Neutrophil (primary cell): ENCODE data around the gene IGSF21.

Experiments
- H3K27ac ChIP-seq: fragments of 200-600 bp; sonication (generic); 2 replicates; pipeline ENCODE4 v1.5.1; 2016; ENCODE audit warnings: mild to moderate bottlenecking, moderate library complexity
- H3K27me3 ChIP-seq: fragments of 200-600 bp; sonication (generic); 2 replicates; pipeline ENCODE4 v1.6.0; 2016; ENCODE audit warnings: mild to moderate bottlenecking
- H3K36me3 ChIP-seq: fragments of 200-600 bp; sonication (generic); 2 replicates; pipeline ENCODE4 v1.5.1; 2017
- H3K4me1 ChIP-seq, 2 experiments: fragments of 200-600 bp in 1 of 2; sonication (generic) in 1 of 2; 1 replicate in 1 of 2; 2 replicates in 1 of 2; pipeline versions ENCODE4 v1.5.1 to v1.6.1; 2013 to 2016; ENCODE audit warnings: low read depth in 1 of 2, low read length in 1 of 2, mild to moderate bottlenecking in 1 of 2, moderate library complexity in 1 of 2; ENCODE audit not compliant: control insufficient read depth in 1 of 2, insufficient read depth in 1 of 2
- H3K4me3 ChIP-seq, 2 experiments: fragments of 200-600 bp in 1 of 2; sonication (generic) in 1 of 2; 1 replicate in 1 of 2; 2 replicates in 1 of 2; pipeline ENCODE4 v1.5.1; 2013 to 2016; ENCODE audit warnings: low read depth in 1 of 2, low read length in 1 of 2, mild to moderate bottlenecking in 1 of 2, moderate library complexity in 1 of 2
- H3K9me3 ChIP-seq: fragments of 200-600 bp; sonication (generic); 2 replicates; pipeline ENCODE4 v1.5.1; 2016
- TF ChIP-seq, protein P1 (sequence below): fragments of 200-600 bp; sonication (generic); IDR thresholded peaks from 2 replicates; pipeline ENCODE4 v1.5.1; 2016; ENCODE audit warnings: antibody characterized with exemption

IGSF21 gene

DNA sequence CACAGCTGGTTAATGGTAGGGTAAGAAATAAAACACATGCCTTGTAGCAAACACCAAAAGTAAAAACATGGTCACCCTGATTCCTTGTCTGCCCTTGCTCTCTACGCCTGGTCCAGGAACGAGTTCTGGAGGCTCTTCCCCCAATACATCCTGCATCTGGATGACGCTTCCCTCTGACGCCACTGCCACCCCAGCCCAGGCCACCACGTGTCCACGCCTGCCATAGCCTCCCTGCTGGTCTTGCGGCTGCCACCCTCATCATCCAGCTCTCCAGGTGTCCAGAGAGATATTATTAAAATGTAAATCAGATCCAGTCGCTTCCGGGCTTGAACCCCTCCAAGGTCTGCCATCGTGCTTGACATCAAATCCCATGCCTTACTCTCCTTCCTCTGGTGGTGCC, 39.3 kb downstream of the IGSF21 start:
- no peak overlapping the region for H3K27ac ChIP-seq
- H3K36me3 ChIP-seq: no peaks in the 10 kb centered on the region
- no peaks in the 10 kb centered on the region for H3K27me3 ChIP-seq
- no peaks in the 10 kb centered on the region for H3K4me1 ChIP-seq
- no peak overlapping the region for H3K4me3 ChIP-seq
- TF ChIP-seq, protein P1, sequence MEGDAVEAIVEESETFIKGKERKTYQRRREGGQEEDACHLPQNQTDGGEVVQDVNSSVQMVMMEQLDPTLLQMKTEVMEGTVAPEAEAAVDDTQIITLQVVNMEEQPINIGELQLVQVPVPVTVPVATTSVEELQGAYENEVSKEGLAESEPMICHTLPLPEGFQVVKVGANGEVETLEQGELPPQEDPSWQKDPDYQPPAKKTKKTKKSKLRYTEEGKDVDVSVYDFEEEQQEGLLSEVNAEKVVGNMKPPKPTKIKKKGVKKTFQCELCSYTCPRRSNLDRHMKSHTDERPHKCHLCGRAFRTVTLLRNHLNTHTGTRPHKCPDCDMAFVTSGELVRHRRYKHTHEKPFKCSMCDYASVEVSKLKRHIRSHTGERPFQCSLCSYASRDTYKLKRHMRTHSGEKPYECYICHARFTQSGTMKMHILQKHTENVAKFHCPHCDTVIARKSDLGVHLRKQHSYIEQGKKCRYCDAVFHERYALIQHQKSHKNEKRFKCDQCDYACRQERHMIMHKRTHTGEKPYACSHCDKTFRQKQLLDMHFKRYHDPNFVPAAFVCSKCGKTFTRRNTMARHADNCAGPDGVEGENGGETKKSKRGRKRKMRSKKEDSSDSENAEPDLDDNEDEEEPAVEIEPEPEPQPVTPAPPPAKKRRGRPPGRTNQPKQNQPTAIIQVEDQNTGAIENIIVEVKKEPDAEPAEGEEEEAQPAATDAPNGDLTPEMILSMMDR: no peak
- H3K9me3 ChIP-seq: no peaks in the 10 kb centered on the region

- TF ChIP-seq, protein P1: no peak
- Histone ChIP-seq H3K27me3 (no peaks in the 10 kb centered on the region), H3K36me3 (no peaks in the 10 kb centered on the region), H3K27ac (no peak overlapping the region), H3K4me3 (no peak overlapping the region), H3K4me1 (no peaks in the 10 kb centered on the region), H3K9me3 (no peaks in the 10 kb centered on the region)
These were observed 40.1 kb downstream of the IGSF21 start for GRCh38 chr1:18147672-18148071.

GRCh38 chr1:18148461-18148860, 40.9 kb downstream of the IGSF21 start:
- Histone ChIP-seq H3K9me3 (no peaks in the 10 kb centered on the region), H3K27me3 (no peaks in the 10 kb centered on the region), H3K4me1 (no peaks in the 10 kb centered on the region), H3K4me3 (no peak overlapping the region), H3K27ac (no peak overlapping the region), H3K36me3 (no peaks in the 10 kb centered on the region)
- TF ChIP-seq, protein P1: no peak

GRCh38 chr1:18149027-18149641, 41.5 kb downstream of the IGSF21 start:
- no peaks in the 10 kb centered on the region for H3K9me3 ChIP-seq
- no peaks in the 10 kb centered on the region for H3K36me3 ChIP-seq
- TF ChIP-seq, protein P1: no peak
- H3K27me3 ChIP-seq: no peaks in the 10 kb centered on the region
- no peak overlapping the region for H3K27ac ChIP-seq
- H3K4me1 ChIP-seq: no peaks in the 10 kb centered on the region
- no peak overlapping the region for H3K4me3 ChIP-seq

GRCh38 chr1:18151436-18152122, 44.0 kb downstream of the IGSF21 start:
- Histone ChIP-seq H3K27ac (no peak overlapping the region), H3K27me3 (no peaks in the 10 kb centered on the region), H3K9me3 (no peaks in the 10 kb centered on the region), H3K36me3 (no peaks in the 10 kb centered on the region), H3K4me1 (no peaks in the 10 kb centered on the region), H3K4me3 (no peak overlapping the region)
- TF ChIP-seq, protein P1: no peak
